Fibroblast of skin of left quadriceps (primary cell): ENCODE results near the gene CACNG6.
"Not testable (repeated sequence)": the region's sequence is repeated elsewhere in the genome, so short reads cannot be mapped to it uniquely, and the experiment has no call there.

Experiments
- DNase-seq, 2 experiments: peaks; one replicate each; pipeline ENCODE4 v3.0.0-alpha.2; 2013; ENCODE audit warnings: low read depth in 2 of 2

Gene CACNG6

GRCh38 chr19:54001496-54001895 lies 10.1 kb downstream of the CACNG6 start:
- DNase-seq = no peak

GRCh38 chr19:54002495-54003315 lies 11.3 kb downstream of the CACNG6 start:
- no peak for DNase-seq

GRCh38 chr19:54009440-54009839 lies 18.0 kb downstream of the CACNG6 start:
- DNase-seq = no peak

GRCh38 chr19:54010474-54010873 lies 19.0 kb downstream of the CACNG6 start:
- no peak for DNase-seq

- no peak for DNase-seq
These were observed 20.2 kb downstream of the CACNG6 start for GRCh38 chr19:54011507-54012211.

- no peak for DNase-seq
These were observed 22.4 kb downstream of the CACNG6 start for GRCh38 chr19:54013866-54014265.

- no peak for DNase-seq
These were observed 23.6 kb downstream of the CACNG6 start for GRCh38 chr19:54014920-54015560.

- no peak for DNase-seq
These were observed 25.8 kb downstream of the CACNG6 start for GRCh38 chr19:54017261-54017660.

GRCh38 chr19:54021363-54021762 lies 29.9 kb downstream of the CACNG6 start:
- DNase-seq = no peak

- DNase-seq = no peak
These were observed 30.5 kb downstream of the CACNG6 start for GRCh38 chr19:54021932-54022331.

GRCh38 chr19:54023191-54023590 lies 31.8 kb downstream of the CACNG6 start:
- DNase-seq = no peak

GRCh38 chr19:54024660-54025059 lies 33.2 kb downstream of the CACNG6 start:
- no peak for DNase-seq

GRCh38 chr19:54026656-54027055 lies 35.2 kb downstream of the CACNG6 start:
- DNase-seq = no peak

GRCh38 chr19:54029301-54029700 lies 37.9 kb downstream of the CACNG6 start:
- DNase-seq = no peak

GRCh38 chr19:54029930-54030490 lies 38.6 kb downstream of the CACNG6 start:
- DNase-seq = peak in 1 of 2 experiments; percentile 32

- no peak for DNase-seq
These were observed 39.6 kb downstream of the CACNG6 start for GRCh38 chr19:54030895-54031586.

GRCh38 chr19:54035215-54036178 lies 44.1 kb downstream of the CACNG6 start:
- DNase-seq = peak; percentile 82 to 84

GRCh38 chr19:54036542-54036941 lies 45.1 kb downstream of the CACNG6 start:
- not testable (repeated sequence) for DNase-seq

- no peak for DNase-seq
These were observed 48.6 kb downstream of the CACNG6 start for GRCh38 chr19:54040003-54040402.

GRCh38 chr19:54041969-54042606 lies 50.7 kb downstream of the CACNG6 start:
- DNase-seq = no peak
